Lower lobe of right lung (tissue), 2 donors: ENCODE data around the gene DEFB123. TPM values are rescaled to one million over a fixed set of nuclear protein-coding genes. Genes with fewer than 3 reads are reported as not detected.
A peak's percentile ranks its signal among the peaks of the same experiment; 100 is the strongest.

ENCODE experiments used
- ATAC-seq, 2 donors: fragments of 200-7000 bp; cut with Tn5 transposase; one replicate each; pipeline ENCODE4 v1.9.1; 2020 to 2022; ENCODE audit warnings: mild to moderate bottlenecking in 2 of 2, moderate library complexity in 2 of 2
- DNase-seq: peaks from one replicate; pipeline ENCODE4 v3.0.0-alpha.2; 2020
- H3K27ac ChIP-seq: fragments of 200-600 bp; one replicate; pipeline ENCODE4 v1.8.0; 2022
- H3K27me3 ChIP-seq: fragments of 200-600 bp; one replicate; pipeline ENCODE4 v1.8.0; 2022; ENCODE audit warnings: low read depth
- H3K36me3 ChIP-seq: fragments of 200-600 bp; one replicate; pipeline ENCODE4 v1.8.0; 2022; ENCODE audit warnings: mild to moderate bottlenecking
- H3K4me1 ChIP-seq: fragments of 200-600 bp; one replicate; pipeline ENCODE4 v1.8.0; 2022
- H3K4me3 ChIP-seq: fragments of 200-600 bp; one replicate; pipeline ENCODE4 v1.8.0; 2022; ENCODE audit warnings: mild to moderate bottlenecking
- H3K9me3 ChIP-seq: fragments of 200-600 bp; one replicate; pipeline ENCODE4 v1.8.0; 2022
- CTCF ChIP-seq: fragments of 200-600 bp; IDR thresholded peaks from one replicate; pipeline ENCODE4 v1.8.0; 2022; ENCODE audit warnings: antibody characterized with exemption, mild to moderate bottlenecking
- intact Hi-C: fragments of 100-400 bp; cut with DNase I; formaldehyde crosslinking; loops from one replicate; pipeline ENCODE4 v1.11.0; 2022
- total RNA-seq: library from RNA; stranded (reverse); fragmentation: NEBNext Ultra II Directional; extraction: Animal tissue kit (Norgen Biotek cat#: 25700); gene quantifications from one replicate; pipeline ENCODE4 v1.2.1, GENCODE V29; 2021
- donor health status: DM: no; HTN: yes; CAD: no; lungs with severe emphysema.

Gene DEFB123
- total RNA-seq, 1 donor from 2014 or later = not detected

GRCh38 chr20:31472395-31473330, 32.2 kb downstream of the DEFB123 start:
- H3K4me3 ChIP-seq = no peak overlapping the region
- peaks cover 24% of the 10 kb centered on the region for H3K27me3 ChIP-seq
- H3K4me1 ChIP-seq = peaks cover 12% of the 10 kb centered on the region
- peak in 1 of 2 donors; percentile 29 for ATAC-seq
- H3K36me3 ChIP-seq = no peaks in the 10 kb centered on the region
- no peak for DNase-seq
- intact Hi-C loops = no loop called here
- H3K9me3 ChIP-seq = no peaks in the 10 kb centered on the region
- no peak overlapping the region for H3K27ac ChIP-seq
- TF ChIP-seq CTCF = no peak

- Histone ChIP-seq H3K27me3 (peaks cover 24% of the 10 kb centered on the region), H3K27ac (no peak overlapping the region), H3K9me3 (no peaks in the 10 kb centered on the region), H3K4me1 (peaks cover 12% of the 10 kb centered on the region), H3K36me3 (no peaks in the 10 kb centered on the region), H3K4me3 (no peak overlapping the region)
- TF ChIP-seq CTCF = no peak
- DNase-seq (no peak), ATAC-seq (no peak)
- intact Hi-C loops = no loop called here
Observed at GRCh38 chr20:31473331-31474096, 33.1 kb downstream of the DEFB123 start.

GRCh38 chr20:31474097-31474436, 33.6 kb downstream of the DEFB123 start:
- Histone ChIP-seq H3K36me3 (no peaks in the 10 kb centered on the region), H3K9me3 (no peaks in the 10 kb centered on the region), H3K4me1 (peaks cover 12% of the 10 kb centered on the region), H3K27ac (no peak overlapping the region), H3K4me3 (no peak overlapping the region), H3K27me3 (peaks cover 24% of the 10 kb centered on the region)
- DNase-seq (no peak), ATAC-seq (no peak)
- intact Hi-C loops = no loop called here
- no peak for TF ChIP-seq CTCF

GRCh38 chr20:31474758-31475427, 34.5 kb downstream of the DEFB123 start, which contains the start of the genes DEFB124 and REM1:
DEFB124 (minus strand) TSS chr20:31475127; CDS start chr20:31473013, 2,114 bp downstream.
REM1 (plus strand) TSS chr20:31475288; CDS start chr20:31476446, 1,158 bp downstream.
- H3K9me3 ChIP-seq = no peaks in the 10 kb centered on the region
- H3K4me1 ChIP-seq = peaks cover 12% of the 10 kb centered on the region
- peak; percentile 65 to 78 for ATAC-seq
- H3K36me3 ChIP-seq = no peaks in the 10 kb centered on the region
- peak within 1 kb of the TSS; percentile 51 for H3K4me3 ChIP-seq
- H3K27ac ChIP-seq = peak within 1 kb of the TSS; percentile 47
- peaks cover 24% of the 10 kb centered on the region for H3K27me3 ChIP-seq
- no peak for TF ChIP-seq CTCF
- intact Hi-C loops = no loop called here
- DNase-seq = peak; percentile 50
